Measurements from ENCODE around the gene MNT.
"Not testable (repeated sequence)": the region's sequence is repeated elsewhere in the genome, so short reads cannot be mapped to it uniquely, and the experiment has no call there.

Gene MNT

GRCh38 chr17:2400877-2401425 is at the start of gene MNT:
Gene MNT, minus strand, starts transcription at chr17:2401060. Its CDS starts 348 bp downstream, at chr17:2400712.
- peak; percentile 94 for DNase-seq (ENCODE audit: low spot score)

- no peak for DNase-seq (ENCODE audit: low spot score)
These were observed 49.3 kb upstream of the MNT start for GRCh38 chr17:2450016-2450650.

- DNase-seq (ENCODE audit: low spot score) = no peak
These were observed 48.6 kb upstream of the MNT start for GRCh38 chr17:2449486-2449885.

GRCh38 chr17:2447479-2447878 is 46.6 kb upstream of the MNT start:
- DNase-seq (ENCODE audit: low spot score) = not testable (repeated sequence)

GRCh38 chr17:2445638-2446037 is 44.8 kb upstream of the MNT start:
- DNase-seq (ENCODE audit: low spot score) = no peak

- DNase-seq (ENCODE audit: low spot score) = no peak
These were observed 43.5 kb upstream of the MNT start for GRCh38 chr17:2444382-2444781.

- DNase-seq (ENCODE audit: low spot score) = no peak
These were observed 41.3 kb upstream of the MNT start for GRCh38 chr17:2442166-2442565.

GRCh38 chr17:2440930-2441329 is 40.1 kb upstream of the MNT start:
- no peak for DNase-seq (ENCODE audit: low spot score)

- not testable (repeated sequence) for DNase-seq (ENCODE audit: low spot score)
These were observed 39.1 kb upstream of the MNT start for GRCh38 chr17:2439997-2440396.

- DNase-seq (ENCODE audit: low spot score) = no peak
These were observed 38.0 kb upstream of the MNT start for GRCh38 chr17:2438823-2439222.

- DNase-seq (ENCODE audit: low spot score) = no peak
These were observed 35.6 kb upstream of the MNT start for GRCh38 chr17:2436316-2436905.

GRCh38 chr17:2435862-2436261 is 35.0 kb upstream of the MNT start:
- no peak for DNase-seq (ENCODE audit: low spot score)

GRCh38 chr17:2435181-2435741 is 34.4 kb upstream of the MNT start:
- no peak for DNase-seq (ENCODE audit: low spot score)

- DNase-seq (ENCODE audit: low spot score) = peak; percentile 70
These were observed 32.8 kb upstream of the MNT start for GRCh38 chr17:2433696-2434095.

GRCh38 chr17:2427910-2428309 is 27.1 kb upstream of the MNT start:
- DNase-seq (ENCODE audit: low spot score) = no peak

GRCh38 chr17:2427215-2427614 is 26.4 kb upstream of the MNT start:
- DNase-seq (ENCODE audit: low spot score) = no peak

GRCh38 chr17:2423271-2423670 is 22.4 kb upstream of the MNT start:
- no peak for DNase-seq (ENCODE audit: low spot score)

GRCh38 chr17:2421315-2422147 is 20.7 kb upstream of the MNT start:
- no peak for DNase-seq (ENCODE audit: low spot score)

GRCh38 chr17:2420176-2420575 is 19.3 kb upstream of the MNT start:
- DNase-seq (ENCODE audit: low spot score) = no peak

- DNase-seq (ENCODE audit: low spot score) = no peak
These were observed 18.6 kb upstream of the MNT start for GRCh38 chr17:2419486-2419885.

GRCh38 chr17:2418572-2418971 is 17.7 kb upstream of the MNT start:
- DNase-seq (ENCODE audit: low spot score) = no peak

GRCh38 chr17:2416010-2416734 is 15.3 kb upstream of the MNT start:
- DNase-seq (ENCODE audit: low spot score) = peak; percentile 78
